PFSK-1 (cell line): ENCODE results near the gene SHLD1.

Source experiments
- SIN3A ChIP-seq: IDR thresholded peaks from 2 replicates; pipeline ENCODE4 v1.6.1; 2012; ENCODE audit warnings: mild to moderate bottlenecking, low read length, moderate library complexity, borderline replicate concordance; ENCODE audit not compliant: insufficient read depth
- TF ChIP-seq, protein P1 (sequence below), 2 experiments: IDR thresholded peaks; 2 replicates each; pipeline versions ENCODE4 v1.6.1 to v1.8.0; 2011 to 2012; ENCODE audit warnings: low read depth in 2 of 2, low read length in 2 of 2, control low read depth in 1 of 2, inconsistent platforms in 1 of 2, mild to moderate bottlenecking in 1 of 2, moderate library complexity in 1 of 2; ENCODE audit not compliant: insufficient read depth in 1 of 2

- no peak for TF ChIP-seq SIN3A
- TF ChIP-seq, protein P1, sequence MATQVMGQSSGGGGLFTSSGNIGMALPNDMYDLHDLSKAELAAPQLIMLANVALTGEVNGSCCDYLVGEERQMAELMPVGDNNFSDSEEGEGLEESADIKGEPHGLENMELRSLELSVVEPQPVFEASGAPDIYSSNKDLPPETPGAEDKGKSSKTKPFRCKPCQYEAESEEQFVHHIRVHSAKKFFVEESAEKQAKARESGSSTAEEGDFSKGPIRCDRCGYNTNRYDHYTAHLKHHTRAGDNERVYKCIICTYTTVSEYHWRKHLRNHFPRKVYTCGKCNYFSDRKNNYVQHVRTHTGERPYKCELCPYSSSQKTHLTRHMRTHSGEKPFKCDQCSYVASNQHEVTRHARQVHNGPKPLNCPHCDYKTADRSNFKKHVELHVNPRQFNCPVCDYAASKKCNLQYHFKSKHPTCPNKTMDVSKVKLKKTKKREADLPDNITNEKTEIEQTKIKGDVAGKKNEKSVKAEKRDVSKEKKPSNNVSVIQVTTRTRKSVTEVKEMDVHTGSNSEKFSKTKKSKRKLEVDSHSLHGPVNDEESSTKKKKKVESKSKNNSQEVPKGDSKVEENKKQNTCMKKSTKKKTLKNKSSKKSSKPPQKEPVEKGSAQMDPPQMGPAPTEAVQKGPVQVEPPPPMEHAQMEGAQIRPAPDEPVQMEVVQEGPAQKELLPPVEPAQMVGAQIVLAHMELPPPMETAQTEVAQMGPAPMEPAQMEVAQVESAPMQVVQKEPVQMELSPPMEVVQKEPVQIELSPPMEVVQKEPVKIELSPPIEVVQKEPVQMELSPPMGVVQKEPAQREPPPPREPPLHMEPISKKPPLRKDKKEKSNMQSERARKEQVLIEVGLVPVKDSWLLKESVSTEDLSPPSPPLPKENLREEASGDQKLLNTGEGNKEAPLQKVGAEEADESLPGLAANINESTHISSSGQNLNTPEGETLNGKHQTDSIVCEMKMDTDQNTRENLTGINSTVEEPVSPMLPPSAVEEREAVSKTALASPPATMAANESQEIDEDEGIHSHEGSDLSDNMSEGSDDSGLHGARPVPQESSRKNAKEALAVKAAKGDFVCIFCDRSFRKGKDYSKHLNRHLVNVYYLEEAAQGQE (IDR thresholded peaks at IDR 0.05; ENCODE audit: insufficient read depth in 1 of 2, low read depth in 2 of 2, low read length in 2 of 2): no peak
These were observed 77.7 kb downstream of the SHLD1 start for GRCh38 chr20:5827861-5828260.
